Activated CD4-positive, alpha-beta T cell treated with anti-CD3 and anti-CD28 coated beads, Interleukin-2, amount 10 ng/mL, durations not matched to agents 7 days and 5 days (primary cell): ENCODE results near the gene CETN2. TPM values are rescaled to one million over a fixed set of nuclear protein-coding genes. Genes with fewer than 3 reads are reported as not detected.
A peak's percentile ranks its signal among the peaks of the same experiment; 100 is the strongest.

Experiments
- CTCF ChIA-PET: fragments of 350-600 bp; sonication (Branson Sonifier 250); formaldehyde crosslinking; loops from one replicate; lab custom pipeline; 2021; ENCODE audit warnings: antibody characterized with exemption; lab: Charles Lee
- POLR2A ChIA-PET: fragments of 350-600 bp; sonication (Branson Sonifier 250); formaldehyde crosslinking; loops from one replicate; lab custom pipeline; 2021; ENCODE audit warnings: antibody characterized with exemption; lab: Charles Lee
- DNase-seq: peaks from one replicate; pipeline ENCODE4 v3.0.0-alpha.2; 2020
- H3K27ac Mint-ChIP-seq: one replicate; pipeline ENCODE4 v1.8.0; 2021; ENCODE audit warnings: mild to moderate bottlenecking, moderate library complexity, mixed read lengths
- H3K27me3 Mint-ChIP-seq: one replicate; pipeline ENCODE4 v1.8.0; 2021; ENCODE audit warnings: mixed read lengths
- H3K36me3 Mint-ChIP-seq: one replicate; pipeline ENCODE4 v1.8.0; 2021; ENCODE audit warnings: low read depth, mixed read lengths
- H3K4me1 Mint-ChIP-seq: one replicate; pipeline ENCODE4 v1.8.0; 2021; ENCODE audit warnings: mixed read lengths
- H3K4me3 Mint-ChIP-seq: one replicate; pipeline ENCODE4 v1.8.0; 2021; ENCODE audit warnings: mild to moderate bottlenecking, moderate library complexity, mixed read lengths
- H3K9me3 Mint-ChIP-seq: one replicate; pipeline ENCODE4 v1.8.0; 2021; ENCODE audit warnings: mixed read lengths
- total RNA-seq, 2 experiments: library from RNA; stranded (reverse); gene quantifications; one replicate each; pipeline ENCODE4 v1.2.3, GENCODE V29; 2021

CETN2 gene
- 10 to 100 TPM in 1 of 2 experiments, 1 to 10 TPM in 1; 9.7 to 12.5 TPM for total RNA-seq

- Mint-ChIP-seq H3K36me3 (peaks cover 11% of the 10 kb centered on the region), H3K4me1 (peaks cover 20% of the 10 kb centered on the region), H3K27ac (peak within 1 kb of the TSS; percentile 88), H3K27me3 (no peaks in the 10 kb centered on the region), H3K9me3 (no peaks in the 10 kb centered on the region), H3K4me3 (peak within 1 kb of the TSS; percentile 85)
- peak; percentile 95 for DNase-seq
- CTCF ChIA-PET: interaction anchor here (1.0 kb wide), 1 partner anchor 97 kb away, joined by 5 read pairs; no protein-coding TSS in a partner anchor
- POLR2A ChIA-PET: no interaction called here
Measured at GRCh38 chrX:152830312-152831305, at the start of gene CETN2, which contains the start of gene NSDHL. Gene CETN2, minus strand, starts transcription at chrX:152830757. Its CDS starts 47 bp downstream, at chrX:152830710. Gene NSDHL, plus strand, starts transcription at chrX:152831063. Its CDS starts 15,262 bp downstream, at chrX:152846325.

DNA sequence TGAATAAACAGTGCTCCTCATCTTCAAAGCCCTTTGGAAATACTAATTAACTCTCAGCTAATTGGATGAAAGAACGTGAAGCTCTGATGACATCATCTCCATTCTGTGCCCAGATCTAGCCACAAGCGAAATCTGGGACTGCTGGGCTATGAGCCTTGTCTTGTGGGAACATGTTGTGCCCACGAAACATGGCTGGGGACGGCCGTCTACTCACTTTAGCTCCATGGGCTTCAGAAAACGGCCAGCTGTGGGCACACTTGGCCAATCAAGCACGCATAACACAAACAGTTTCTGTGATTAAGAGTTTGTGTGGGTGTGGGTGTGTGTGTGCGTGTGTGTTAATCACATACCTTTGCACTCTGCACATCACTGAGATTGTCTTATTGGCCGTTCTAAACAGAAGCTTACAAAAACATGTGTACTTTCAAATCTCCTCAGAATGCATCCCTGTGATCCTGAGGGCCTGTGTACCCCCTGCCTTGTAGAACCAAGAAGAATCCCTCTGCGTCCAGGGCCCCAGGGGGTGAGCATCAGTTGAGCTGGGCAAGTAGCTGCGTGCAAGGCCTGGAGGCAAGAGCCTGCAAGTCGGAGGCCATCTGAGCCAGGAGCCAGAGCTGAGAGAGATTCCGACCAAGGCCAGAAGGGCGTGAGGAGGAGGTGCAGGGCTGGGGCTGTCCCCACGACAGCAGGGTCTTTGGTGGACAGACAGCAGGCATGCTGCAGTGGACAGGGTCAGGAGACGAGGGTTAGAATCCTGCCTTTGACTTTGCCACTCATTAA lies 48.6 kb upstream of the CETN2 start:
- H3K4me3 Mint-ChIP-seq: no peak overlapping the region
- no peak for DNase-seq
- no peaks in the 10 kb centered on the region for H3K36me3 Mint-ChIP-seq
- POLR2A ChIA-PET: no interaction called here
- H3K27me3 Mint-ChIP-seq: no peaks in the 10 kb centered on the region
- H3K9me3 Mint-ChIP-seq: no peaks in the 10 kb centered on the region
- CTCF ChIA-PET: no interaction called here
- no peak overlapping the region for H3K27ac Mint-ChIP-seq
- H3K4me1 Mint-ChIP-seq: no peaks in the 10 kb centered on the region

DNA sequence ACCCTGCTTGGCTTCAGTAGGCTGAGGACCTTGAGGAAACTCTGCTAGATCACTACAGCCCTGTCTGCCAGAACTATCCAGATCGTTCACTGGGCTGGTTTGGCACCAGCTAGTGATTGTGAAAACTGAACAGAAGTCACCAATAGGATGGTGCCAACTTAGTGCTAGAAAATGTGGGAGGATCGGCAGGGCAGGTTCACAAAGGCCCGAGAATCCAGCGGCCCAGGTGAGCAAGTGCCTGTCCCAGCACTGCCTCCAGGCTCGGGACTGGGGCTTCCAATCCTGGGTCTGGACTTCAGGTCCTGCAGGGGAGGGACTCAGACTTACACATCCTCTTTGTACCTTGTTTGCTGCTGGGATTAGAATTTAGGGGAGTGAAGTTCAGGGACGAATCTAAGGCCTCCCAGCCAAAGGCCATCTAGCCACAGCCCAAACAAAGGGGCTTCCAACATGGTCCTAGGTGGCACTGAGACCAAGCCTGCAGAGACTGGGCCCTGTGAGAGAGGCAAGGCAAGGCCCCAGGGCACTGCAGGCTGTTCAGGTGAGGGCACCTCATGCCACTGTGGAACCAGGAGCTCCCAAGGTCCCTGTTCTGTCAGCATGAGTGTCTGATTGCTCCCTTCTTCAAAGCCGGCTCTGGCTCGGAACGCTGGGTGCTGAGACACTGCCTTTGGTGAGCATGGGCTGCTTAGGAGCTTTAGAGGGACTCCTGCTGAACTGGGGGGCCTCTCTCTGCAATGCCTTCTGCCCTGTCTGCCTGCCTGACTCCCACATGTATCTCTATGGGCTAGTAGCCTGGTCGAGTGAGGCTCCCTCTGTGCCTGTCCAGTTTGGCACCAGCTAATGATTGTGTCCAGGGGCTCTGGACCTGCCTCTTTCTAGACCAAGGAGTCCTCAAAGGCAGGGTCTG lies 46.6 kb upstream of the CETN2 start:
- no peak for DNase-seq
- no peak overlapping the region for H3K4me3 Mint-ChIP-seq
- no peak overlapping the region for H3K27ac Mint-ChIP-seq

GRCh38 chrX:152873361-152873760 lies 42.8 kb upstream of the CETN2 start:
- no peaks in the 10 kb centered on the region for H3K27me3 Mint-ChIP-seq
- ChIA-PET POLR2A (no interaction called here), CTCF (no interaction called here)
- H3K4me1 Mint-ChIP-seq: peaks cover 10% of the 10 kb centered on the region
- H3K4me3 Mint-ChIP-seq: no peak overlapping the region
- DNase-seq: no peak
- no peaks in the 10 kb centered on the region for H3K9me3 Mint-ChIP-seq
- no peak overlapping the region for H3K27ac Mint-ChIP-seq
- H3K36me3 Mint-ChIP-seq: peaks cover 7% of the 10 kb centered on the region

More for the DNA sequence above, 46.6 kb upstream of the CETN2 start:
- H3K27me3 Mint-ChIP-seq: no peaks in the 10 kb centered on the region
- ChIA-PET POLR2A (no interaction called here), CTCF (no interaction called here)
- no peaks in the 10 kb centered on the region for H3K9me3 Mint-ChIP-seq
- H3K36me3 Mint-ChIP-seq: no peaks in the 10 kb centered on the region
- peaks cover 4% of the 10 kb centered on the region for H3K4me1 Mint-ChIP-seq

DNA sequence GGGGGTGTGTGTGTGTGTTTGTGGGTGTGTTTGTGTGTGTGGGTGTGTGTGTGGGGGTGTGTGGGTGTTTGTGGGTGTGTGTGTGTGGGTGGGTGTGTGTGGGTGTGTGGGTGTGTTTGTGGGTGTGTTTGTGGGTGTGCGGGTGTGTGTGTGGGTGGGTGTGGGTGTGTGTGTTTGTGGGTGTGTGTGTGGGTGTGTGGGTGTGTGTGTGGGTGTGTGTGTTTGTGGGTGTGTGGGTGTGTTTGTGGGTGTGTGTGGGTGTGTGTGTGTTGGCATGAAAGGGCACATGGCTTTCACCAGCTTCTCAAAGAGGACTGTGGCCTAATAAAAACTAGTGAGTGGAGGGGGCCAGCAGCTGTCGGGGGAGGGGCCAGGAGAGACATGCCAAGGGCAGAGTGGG lies 42.0 kb upstream of the CETN2 start:
- Mint-ChIP-seq H3K27me3 (no peaks in the 10 kb centered on the region), H3K4me3 (no peak overlapping the region), H3K4me1 (peaks cover 10% of the 10 kb centered on the region), H3K27ac (no peak overlapping the region), H3K9me3 (no peaks in the 10 kb centered on the region), H3K36me3 (peaks cover 7% of the 10 kb centered on the region)
- DNase-seq: no peak
- POLR2A ChIA-PET: no interaction called here
- CTCF ChIA-PET: no interaction called here

DNA sequence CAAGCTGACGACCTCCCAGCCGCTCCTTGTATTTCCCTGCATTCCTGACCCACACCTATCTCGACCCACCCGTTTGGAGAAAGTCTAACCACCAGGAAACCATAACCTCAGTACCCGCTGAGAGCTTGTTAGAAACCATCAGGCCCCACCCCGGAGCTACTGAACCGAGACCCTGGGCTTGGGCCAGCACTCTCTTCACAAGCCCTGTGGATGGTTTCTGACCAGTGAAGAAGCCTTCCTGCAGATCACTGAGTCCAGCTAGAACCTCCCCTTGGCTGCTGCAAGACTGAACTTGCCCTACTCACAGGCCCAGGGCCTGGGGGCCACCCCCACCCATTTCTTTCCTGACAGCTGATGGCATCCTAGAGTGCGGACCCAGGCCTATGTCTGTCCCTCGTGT lies 40.7 kb upstream of the CETN2 start:
- H3K36me3 Mint-ChIP-seq: peaks cover 7% of the 10 kb centered on the region
- H3K4me3 Mint-ChIP-seq: no peak overlapping the region
- no peaks in the 10 kb centered on the region for H3K27me3 Mint-ChIP-seq
- H3K4me1 Mint-ChIP-seq: peaks cover 10% of the 10 kb centered on the region
- ChIA-PET CTCF (no interaction called here), POLR2A (no interaction called here)
- no peaks in the 10 kb centered on the region for H3K9me3 Mint-ChIP-seq
- DNase-seq: no peak
- H3K27ac Mint-ChIP-seq: no peak overlapping the region

- H3K4me1 Mint-ChIP-seq: peaks cover 10% of the 10 kb centered on the region
- H3K4me3 Mint-ChIP-seq: no peak overlapping the region
- no peak overlapping the region for H3K27ac Mint-ChIP-seq
- POLR2A ChIA-PET: no interaction called here
- CTCF ChIA-PET: interaction anchor here (1.0 kb wide), 1 partner anchor 71 kb away, joined by 3 read pairs; no protein-coding TSS in a partner anchor
- no peaks in the 10 kb centered on the region for H3K27me3 Mint-ChIP-seq
- H3K9me3 Mint-ChIP-seq: no peaks in the 10 kb centered on the region
- peaks cover 7% of the 10 kb centered on the region for H3K36me3 Mint-ChIP-seq
- DNase-seq: no peak
Measured at GRCh38 chrX:152869972-152870371, 39.4 kb upstream of the CETN2 start.

DNA sequence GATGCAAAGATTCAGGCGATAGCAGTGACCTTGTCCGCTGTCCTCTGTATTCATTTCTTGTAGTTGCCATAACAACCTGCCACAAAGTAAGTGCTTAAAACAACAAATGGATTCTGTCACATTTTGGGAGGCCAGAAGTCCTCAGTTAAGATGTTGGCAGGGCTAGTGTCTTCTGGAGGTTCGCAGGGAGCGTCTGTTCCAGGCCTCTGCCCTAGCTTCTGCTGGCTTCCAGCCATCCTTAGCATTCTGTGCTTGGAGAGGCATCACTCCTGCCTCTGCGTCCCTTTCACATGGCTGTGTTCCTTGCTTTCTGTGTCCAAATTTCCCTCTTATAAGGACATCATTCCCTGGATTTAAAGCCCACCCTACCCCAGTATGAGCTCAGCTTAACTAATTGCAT lies 35.8 kb upstream of the CETN2 start:
- Mint-ChIP-seq H3K27ac (no peak overlapping the region), H3K4me3 (no peak overlapping the region), H3K36me3 (peaks cover 7% of the 10 kb centered on the region), H3K4me1 (no peaks in the 10 kb centered on the region), H3K9me3 (no peaks in the 10 kb centered on the region), H3K27me3 (no peaks in the 10 kb centered on the region)
- no peak for DNase-seq
- ChIA-PET POLR2A (no interaction called here), CTCF (no interaction called here)

DNA sequence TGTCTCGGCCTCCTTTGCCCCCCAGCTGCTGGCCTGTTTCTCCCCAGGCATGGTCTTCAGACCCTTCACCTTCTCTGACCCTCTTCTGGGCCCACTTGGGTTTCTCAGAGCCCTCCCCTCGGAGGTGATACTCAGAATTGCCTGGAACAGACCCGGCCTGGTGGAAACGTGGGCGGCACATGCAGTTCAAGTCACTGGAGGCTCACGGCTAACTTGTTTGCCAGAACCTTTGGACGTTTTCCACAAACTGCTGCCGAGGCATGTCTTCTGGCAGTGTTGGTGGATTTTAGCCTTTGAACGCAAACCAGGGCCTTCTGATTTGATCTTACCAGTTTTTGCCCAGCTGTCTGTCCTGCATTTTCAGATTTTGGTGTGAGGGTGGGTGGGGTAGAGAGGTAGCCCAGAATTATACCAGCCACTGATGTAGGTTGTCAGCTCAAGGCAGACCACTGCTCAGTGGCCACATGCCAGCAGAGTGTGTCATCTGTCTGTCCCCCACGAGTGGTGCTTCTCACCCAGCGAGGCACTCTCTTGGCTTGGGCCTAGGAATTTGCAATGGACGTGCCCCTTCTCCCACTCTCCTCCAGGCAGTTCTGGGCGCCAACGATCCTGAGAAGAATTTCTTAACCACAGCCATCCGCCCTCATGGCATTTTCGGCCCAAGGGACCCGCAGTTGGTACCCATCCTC lies 34.8 kb upstream of the CETN2 start:
- Mint-ChIP-seq H3K27me3 (no peaks in the 10 kb centered on the region), H3K27ac (no peak overlapping the region), H3K4me3 (no peak overlapping the region), H3K4me1 (no peaks in the 10 kb centered on the region), H3K9me3 (no peaks in the 10 kb centered on the region), H3K36me3 (peaks cover 6% of the 10 kb centered on the region)
- no peak for DNase-seq
- POLR2A ChIA-PET: no interaction called here
- CTCF ChIA-PET: no interaction called here

DNA sequence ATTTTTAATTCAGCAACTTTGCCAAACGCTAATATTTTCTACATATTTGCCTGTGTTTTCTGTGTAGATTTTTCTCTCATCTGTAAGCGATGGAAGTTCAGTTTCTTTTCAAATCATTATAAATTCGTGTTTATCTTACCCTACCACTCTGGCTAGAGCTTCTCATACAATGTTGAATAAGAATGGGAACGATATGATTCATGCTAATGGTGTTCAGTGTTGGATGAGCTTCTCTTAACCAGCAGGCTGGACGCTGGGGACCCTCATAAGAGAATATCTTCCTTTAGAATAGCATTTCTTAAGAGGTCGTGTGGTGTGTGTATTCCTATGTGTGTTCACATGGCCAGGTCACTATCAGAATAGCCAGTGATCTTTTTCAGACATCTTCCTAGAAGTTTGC lies 31.3 kb upstream of the CETN2 start:
- Mint-ChIP-seq H3K9me3 (no peaks in the 10 kb centered on the region), H3K4me3 (no peak overlapping the region), H3K27ac (no peak overlapping the region), H3K4me1 (no peaks in the 10 kb centered on the region), H3K36me3 (peaks cover 2% of the 10 kb centered on the region), H3K27me3 (no peaks in the 10 kb centered on the region)
- POLR2A ChIA-PET: no interaction called here
- CTCF ChIA-PET: no interaction called here
- no peak for DNase-seq

GRCh38 chrX:152861116-152861515 lies 30.6 kb upstream of the CETN2 start:
- Mint-ChIP-seq H3K27me3 (no peaks in the 10 kb centered on the region), H3K4me1 (no peaks in the 10 kb centered on the region), H3K9me3 (no peaks in the 10 kb centered on the region), H3K36me3 (peaks cover 2% of the 10 kb centered on the region), H3K27ac (no peak overlapping the region), H3K4me3 (no peak overlapping the region)
- ChIA-PET CTCF (no interaction called here), POLR2A (no interaction called here)
- DNase-seq: no peak

DNA sequence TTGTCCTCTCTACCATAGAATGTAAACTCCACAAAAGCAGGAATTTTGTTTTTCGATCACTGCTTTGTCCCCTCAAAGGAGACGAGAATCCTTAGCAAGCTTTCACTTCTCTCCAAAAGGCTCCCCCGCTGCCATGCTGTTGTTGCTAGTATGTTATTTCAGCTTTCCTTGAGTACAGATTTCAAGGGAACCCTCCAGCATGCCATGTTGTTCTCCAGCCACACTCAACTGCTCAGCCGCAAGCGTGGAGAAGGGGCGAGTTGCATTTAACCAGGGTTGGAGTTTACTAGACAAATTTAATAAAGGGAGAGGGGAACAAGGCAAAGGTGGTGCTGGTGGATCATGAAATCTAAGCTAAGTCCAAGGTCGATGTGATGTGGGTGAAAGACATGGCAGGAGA lies 23.4 kb upstream of the CETN2 start:
- no peak overlapping the region for H3K27ac Mint-ChIP-seq
- no peaks in the 10 kb centered on the region for H3K27me3 Mint-ChIP-seq
- H3K36me3 Mint-ChIP-seq: peaks cover 32% of the 10 kb centered on the region
- ChIA-PET POLR2A (no interaction called here), CTCF (interaction anchor here (0.7 kb wide), 2 partner anchors 11 to 20 kb away, joined by 3 read pairs; no protein-coding TSS in a partner anchor)
- no peak for DNase-seq
- peaks cover 26% of the 10 kb centered on the region for H3K4me1 Mint-ChIP-seq
- no peaks in the 10 kb centered on the region for H3K9me3 Mint-ChIP-seq
- no peak overlapping the region for H3K4me3 Mint-ChIP-seq
